HUES48 (cell line): Measurements from ENCODE around the gene ABCA4.

Experiments used
- H3K27ac ChIP-seq: one replicate; pipeline ENCODE4 v1.7.0; 2013; ENCODE audit warnings: low read depth, low read length, inconsistent platforms
- H3K27me3 ChIP-seq: 2 replicates; pipeline ENCODE4 v1.6.1; 2013; ENCODE audit warnings: mild to moderate bottlenecking, low read length; ENCODE audit not compliant: control insufficient read depth, insufficient read depth
- H3K36me3 ChIP-seq: 2 replicates; pipeline ENCODE4 v1.6.1; 2013; ENCODE audit warnings: low read length; ENCODE audit not compliant: control insufficient read depth, insufficient read depth
- H3K4me1 ChIP-seq: 2 replicates; pipeline ENCODE4 v1.6.1; 2013; ENCODE audit warnings: mild to moderate bottlenecking, low read length; ENCODE audit not compliant: control insufficient read depth, insufficient read depth
- H3K4me3 ChIP-seq: 2 replicates; pipeline ENCODE4 v1.5.1; 2013; ENCODE audit warnings: mild to moderate bottlenecking, low read depth, low read length
- H3K9ac ChIP-seq: 2 replicates; pipeline ENCODE4 v1.6.1; 2013; ENCODE audit warnings: mild to moderate bottlenecking, low read depth, low read length, moderate library complexity
- H3K9me3 ChIP-seq: 2 replicates; pipeline ENCODE4 v1.6.1; 2013; ENCODE audit warnings: low read length; ENCODE audit not compliant: control insufficient read depth, insufficient read depth

Gene ABCA4

DNA sequence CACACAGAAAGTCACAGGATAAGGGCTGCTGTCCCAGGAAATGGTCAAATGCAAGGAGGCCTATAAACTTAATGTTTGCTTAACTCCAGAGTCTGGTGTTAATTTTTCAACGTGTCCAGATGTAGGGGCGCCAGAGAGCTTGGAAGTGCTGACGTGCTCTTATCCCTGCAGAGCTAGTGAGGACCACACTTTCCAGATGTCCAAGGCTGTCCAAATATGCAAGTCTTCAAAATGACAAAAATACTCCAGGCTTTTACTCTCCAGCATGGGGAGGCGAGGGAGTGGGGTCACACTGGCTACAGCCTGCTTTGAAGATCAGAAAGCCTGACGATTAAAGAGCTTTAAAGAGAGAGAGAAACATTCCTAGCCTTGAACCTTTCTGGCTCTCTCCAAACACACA, 57.6 kb downstream of the ABCA4 start:
- H3K9ac ChIP-seq, result no peak overlapping the region
- H3K27me3 ChIP-seq, result peaks cover 40% of the 10 kb centered on the region
- peaks cover 2% of the 10 kb centered on the region; the same call in 1 of the 2 replicates for H3K4me1 ChIP-seq
- no peaks in the 10 kb centered on the region for H3K9me3 ChIP-seq
- H3K36me3 ChIP-seq, result no peaks in the 10 kb centered on the region
- H3K27ac ChIP-seq, result no peak overlapping the region
- H3K4me3 ChIP-seq, result no peak overlapping the region

DNA sequence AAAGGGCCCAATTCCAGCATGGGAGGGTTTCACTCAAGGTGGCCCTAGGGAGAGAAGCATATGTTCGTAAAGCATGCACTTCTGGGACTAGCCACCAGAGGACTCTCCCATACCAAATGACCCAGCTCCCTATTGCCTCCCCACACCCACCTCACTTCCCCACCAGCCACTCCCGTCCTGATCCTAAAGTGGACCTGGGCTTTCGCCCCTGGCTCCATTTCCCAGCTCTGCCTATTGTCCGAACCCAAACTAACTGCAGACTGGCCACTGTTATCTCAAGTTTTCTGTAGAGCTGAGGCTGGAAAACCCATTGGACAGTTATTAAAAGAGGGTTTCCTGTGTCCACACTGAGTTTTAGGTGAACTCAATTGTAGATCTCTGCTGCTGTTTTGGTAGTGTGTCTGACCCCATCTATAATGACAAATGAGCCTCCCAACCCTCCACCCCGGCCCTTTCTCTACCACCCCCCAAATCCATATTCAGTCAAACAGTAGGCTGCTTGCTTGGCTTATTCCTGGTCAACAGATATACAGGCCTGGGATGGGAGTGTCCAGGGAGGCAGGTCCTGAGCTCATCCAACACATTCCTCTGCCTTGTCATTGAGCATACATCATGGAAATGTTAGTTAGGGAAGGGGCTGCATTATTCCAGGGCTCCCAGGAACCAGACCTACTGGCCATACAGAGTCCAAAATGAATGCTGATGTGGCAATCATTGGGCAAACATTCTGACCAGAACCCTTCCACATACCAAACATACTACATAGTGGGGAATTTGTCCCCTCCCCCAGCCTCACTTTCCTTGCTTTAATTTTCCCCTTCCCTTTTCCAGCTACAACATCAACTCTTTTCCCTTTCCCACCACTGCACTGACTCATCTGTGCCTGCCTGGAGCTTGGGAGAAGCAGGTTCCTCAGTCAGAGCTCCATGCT, 59.2 kb downstream of the ABCA4 start:
- Histone ChIP-seq H3K4me1 (peaks cover 2% of the 10 kb centered on the region; the same call in 1 of the 2 replicates), H3K9ac (no peak overlapping the region), H3K27ac (no peak overlapping the region), H3K4me3 (no peak overlapping the region), H3K36me3 (no peaks in the 10 kb centered on the region), H3K27me3 (peaks cover 24% of the 10 kb centered on the region), H3K9me3 (no peaks in the 10 kb centered on the region)

DNA sequence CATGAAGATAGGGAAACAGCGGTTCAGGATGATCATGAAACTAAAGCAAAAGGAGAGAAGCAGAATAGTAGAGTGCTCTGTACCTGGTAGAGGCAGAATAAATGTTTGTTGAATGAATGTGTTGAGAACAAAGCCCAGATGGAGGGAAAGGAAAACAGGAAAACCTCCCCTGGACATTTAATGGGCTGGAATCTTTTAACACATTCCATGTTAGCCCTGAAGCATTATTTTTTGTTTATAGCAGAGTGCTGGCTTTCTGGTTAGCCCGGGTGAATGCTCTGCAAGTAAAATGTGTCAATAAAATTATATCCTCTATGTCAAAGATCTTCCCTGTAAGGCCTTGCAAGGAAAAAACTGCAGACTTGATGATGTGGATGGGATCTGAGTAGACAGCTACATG, 60.2 kb downstream of the ABCA4 start:
- Histone ChIP-seq H3K27ac (no peak overlapping the region), H3K4me3 (no peak overlapping the region), H3K9ac (no peak overlapping the region), H3K27me3 (peaks cover 20% of the 10 kb centered on the region), H3K4me1 (peaks cover 2% of the 10 kb centered on the region; the same call in 1 of the 2 replicates), H3K36me3 (no peaks in the 10 kb centered on the region), H3K9me3 (no peaks in the 10 kb centered on the region)

DNA sequence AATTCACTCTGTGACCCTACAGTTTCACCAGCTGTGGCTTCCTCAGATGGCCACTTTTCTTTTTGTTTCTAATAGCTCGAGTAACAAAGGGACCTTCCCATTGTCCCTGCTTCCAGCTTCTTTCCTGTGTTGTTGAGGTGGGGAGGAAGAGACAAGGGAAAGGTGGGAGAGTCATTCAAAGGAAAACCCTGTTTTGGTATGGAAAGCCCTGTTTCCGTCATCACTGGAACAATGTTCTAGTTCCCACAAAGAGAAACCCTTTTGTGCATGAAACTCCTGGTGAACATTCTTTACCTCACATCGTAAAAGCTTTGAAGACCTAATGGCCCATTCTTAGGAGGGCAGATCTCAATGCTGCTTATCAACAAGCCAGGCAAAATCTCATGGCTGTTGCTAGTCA, 62.2 kb downstream of the ABCA4 start:
- H3K27me3 ChIP-seq, result peaks cover 7% of the 10 kb centered on the region; the same call in 1 of the 2 replicates
- no peak overlapping the region for H3K4me3 ChIP-seq
- peaks cover 7% of the 10 kb centered on the region; the same call in 1 of the 2 replicates for H3K4me1 ChIP-seq
- no peak overlapping the region for H3K27ac ChIP-seq
- no peaks in the 10 kb centered on the region for H3K36me3 ChIP-seq
- no peaks in the 10 kb centered on the region for H3K9me3 ChIP-seq
- H3K9ac ChIP-seq, result no peak overlapping the region

DNA sequence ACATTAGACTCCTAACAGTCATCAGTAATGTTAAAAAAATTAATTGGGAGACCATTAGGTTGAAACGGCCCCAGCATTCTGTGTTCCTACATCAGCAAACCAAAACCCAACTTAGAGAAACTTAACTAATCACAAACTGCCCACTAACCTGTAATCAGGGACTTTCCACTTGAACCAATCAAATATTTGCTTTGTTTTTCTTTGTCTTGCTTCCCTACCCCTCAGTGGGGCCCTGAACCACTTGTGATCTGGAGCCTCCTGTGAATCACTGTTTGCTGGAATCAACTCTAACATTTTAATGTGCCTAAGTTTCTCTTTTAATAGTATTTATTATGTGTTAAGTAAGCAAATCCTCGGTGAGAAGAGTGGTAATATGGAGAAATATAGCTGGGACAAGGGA, 64.0 kb downstream of the ABCA4 start:
- Histone ChIP-seq H3K9ac (no peak overlapping the region), H3K27me3 (peaks cover 1% of the 10 kb centered on the region; the same call in 1 of the 2 replicates), H3K4me1 (peaks cover 7% of the 10 kb centered on the region; the same call in 1 of the 2 replicates), H3K36me3 (no peaks in the 10 kb centered on the region), H3K9me3 (no peaks in the 10 kb centered on the region), H3K4me3 (no peak overlapping the region), H3K27ac (no peak overlapping the region)

DNA sequence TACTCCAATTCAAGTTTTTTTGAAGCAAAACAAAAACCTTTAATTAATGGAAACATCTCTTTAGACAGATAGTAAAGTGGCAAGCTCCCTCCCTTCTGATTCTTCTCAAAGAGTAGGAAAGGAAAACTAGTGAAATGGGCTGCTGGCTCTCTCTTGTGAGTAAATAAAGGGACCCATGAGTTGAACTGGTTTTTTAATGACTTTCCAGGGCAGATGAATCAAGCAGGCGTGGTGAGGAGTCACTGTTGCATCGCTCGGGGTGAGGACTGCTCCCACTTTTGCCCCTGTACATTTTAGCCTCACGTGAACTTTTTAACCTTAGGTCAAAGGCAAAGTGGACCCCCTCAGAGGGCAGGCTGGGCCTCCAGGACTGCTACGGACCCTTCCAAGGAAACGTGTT, 64.8 kb downstream of the ABCA4 start:
- no peak overlapping the region for H3K4me3 ChIP-seq
- H3K27ac ChIP-seq, result no peak overlapping the region
- no peaks in the 10 kb centered on the region for H3K27me3 ChIP-seq
- no peaks in the 10 kb centered on the region for H3K9me3 ChIP-seq
- no peak overlapping the region for H3K9ac ChIP-seq
- H3K4me1 ChIP-seq, result peaks cover 8% of the 10 kb centered on the region
- no peaks in the 10 kb centered on the region for H3K36me3 ChIP-seq

DNA sequence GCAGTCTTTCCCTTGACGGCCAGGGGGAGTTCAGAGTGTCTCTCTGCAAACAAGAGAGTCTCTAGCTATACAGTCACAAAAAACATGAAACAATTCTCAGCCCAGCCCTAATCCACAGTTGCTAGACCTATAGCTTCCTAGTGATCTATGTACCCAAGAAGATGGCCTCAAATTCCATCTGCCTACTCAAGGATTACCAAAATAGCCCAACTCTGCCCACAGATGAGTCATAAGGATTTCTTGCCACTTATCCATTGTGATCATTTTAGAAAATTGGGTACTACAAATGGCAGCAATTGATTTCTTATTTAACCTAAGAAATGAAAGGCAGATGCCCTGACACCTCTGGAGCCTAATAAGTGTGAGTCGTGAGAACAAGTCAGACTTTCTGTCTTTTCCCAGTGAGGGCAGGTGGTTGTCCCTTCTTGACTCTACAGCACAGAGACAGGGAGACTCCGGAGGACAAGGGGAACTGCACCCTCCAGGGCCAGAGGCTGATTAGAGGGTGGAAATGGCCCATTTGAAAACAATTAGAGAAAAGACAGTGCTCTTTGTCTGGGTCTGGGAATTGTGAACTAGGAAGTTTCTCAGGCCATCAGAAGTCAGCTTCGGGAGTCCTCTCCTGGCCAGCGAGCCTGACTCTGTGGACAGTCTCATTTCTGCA, 65.4 kb downstream of the ABCA4 start:
- H3K9me3 ChIP-seq, result no peaks in the 10 kb centered on the region
- H3K27me3 ChIP-seq, result no peaks in the 10 kb centered on the region
- no peak overlapping the region for H3K9ac ChIP-seq
- no peak overlapping the region for H3K4me3 ChIP-seq
- H3K36me3 ChIP-seq, result no peaks in the 10 kb centered on the region
- H3K27ac ChIP-seq, result no peak overlapping the region
- peaks cover 14% of the 10 kb centered on the region for H3K4me1 ChIP-seq

DNA sequence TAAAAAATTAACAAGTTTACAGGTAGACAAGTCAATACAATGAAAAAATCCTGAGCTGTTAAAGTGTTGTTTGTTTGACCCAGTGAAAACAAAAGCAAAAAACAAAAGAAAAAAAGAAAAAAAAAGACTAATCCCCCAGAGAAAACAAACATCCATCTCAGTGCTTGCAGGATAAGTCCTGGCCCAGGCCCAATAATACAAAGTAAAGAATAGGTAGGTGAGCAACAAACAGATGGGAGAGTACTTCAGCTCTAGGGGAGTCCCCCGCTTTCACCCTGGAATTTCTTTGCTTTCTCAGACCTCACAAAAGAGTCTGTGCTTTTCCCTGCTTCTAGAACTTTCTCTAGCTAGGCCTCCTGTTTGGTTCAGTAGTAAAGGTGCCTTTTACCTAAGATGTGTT, 70.3 kb downstream of the ABCA4 start:
- no peak overlapping the region for H3K4me3 ChIP-seq
- peak overlapping the region; percentile 68 for H3K27ac ChIP-seq
- H3K9me3 ChIP-seq, result no peaks in the 10 kb centered on the region
- no peaks in the 10 kb centered on the region for H3K36me3 ChIP-seq
- 0 out of 2 replicates have a peak, but pooled peaks cover 4% of the 10 kb centered on the region for H3K27me3 ChIP-seq
- no peak overlapping the region for H3K9ac ChIP-seq
- H3K4me1 ChIP-seq, result peaks cover 30% of the 10 kb centered on the region

DNA sequence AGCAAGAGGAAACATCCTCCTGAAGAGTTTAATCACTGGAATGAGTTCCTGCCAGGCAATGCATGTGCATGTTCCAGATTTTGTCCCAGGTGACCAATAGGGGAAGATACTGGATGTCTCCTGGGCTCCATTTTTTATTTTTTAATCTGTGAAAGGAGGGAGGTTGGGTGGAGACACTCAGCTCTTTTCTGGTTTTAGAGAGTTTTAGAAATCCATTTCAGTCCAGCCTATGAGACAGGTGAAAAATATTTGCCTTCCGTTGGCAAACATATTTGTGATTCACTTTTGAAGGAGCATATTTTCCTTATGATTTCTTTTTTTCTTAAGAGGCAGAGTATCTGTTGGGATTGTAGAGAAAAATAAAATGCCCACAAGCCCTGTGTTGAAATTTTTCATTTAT, 70.7 kb downstream of the ABCA4 start:
- no peaks in the 10 kb centered on the region for H3K36me3 ChIP-seq
- H3K4me1 ChIP-seq, result peaks cover 30% of the 10 kb centered on the region
- peak overlapping the region; percentile 11 for H3K27ac ChIP-seq
- no peaks in the 10 kb centered on the region for H3K9me3 ChIP-seq
- no peak overlapping the region for H3K4me3 ChIP-seq
- H3K9ac ChIP-seq, result no peak overlapping the region
- H3K27me3 ChIP-seq, result 0 out of 2 replicates have a peak, but pooled peaks cover 4% of the 10 kb centered on the region

DNA sequence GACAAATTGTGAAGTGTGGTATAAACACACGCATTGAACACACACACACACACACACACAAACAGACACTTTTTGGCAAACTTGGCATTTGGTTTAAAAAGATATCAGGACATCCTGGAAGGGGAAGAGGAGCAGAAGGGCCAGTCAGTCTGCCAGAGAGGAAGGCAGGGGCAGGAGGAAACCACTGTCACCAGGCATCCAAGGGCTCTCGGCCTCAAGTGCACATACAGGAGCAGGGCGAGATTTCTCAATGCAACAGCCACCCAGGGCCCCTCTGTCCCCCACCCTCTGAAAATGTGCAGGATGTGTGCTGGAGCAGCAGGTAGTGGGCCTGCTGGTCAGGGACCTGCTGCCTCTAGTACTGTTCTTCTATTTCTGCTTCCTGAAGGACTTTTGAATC, 71.2 kb downstream of the ABCA4 start:
- 0 out of 2 replicates have a peak, but pooled peaks cover 4% of the 10 kb centered on the region for H3K27me3 ChIP-seq
- no peaks in the 10 kb centered on the region for H3K9me3 ChIP-seq
- H3K9ac ChIP-seq, result no peak overlapping the region
- H3K27ac ChIP-seq, result no peak overlapping the region
- no peak overlapping the region for H3K4me3 ChIP-seq
- no peaks in the 10 kb centered on the region for H3K36me3 ChIP-seq
- peaks cover 30% of the 10 kb centered on the region for H3K4me1 ChIP-seq
